A673 (cell line): ENCODE data around the gene PRSS22. TPM values are rescaled to one million over a fixed set of nuclear protein-coding genes. Genes with fewer than 3 reads are reported as not detected.

Experiments
- BruUV-seq: library from RNA; stranded (reverse); fragments of 400-500 nt; replicated peaks from 2 replicates; lab custom pipeline; 2021; lab: Mats Ljungman, UMichigan
- CTCF ChIA-PET: fragments of 300-600 bp; sonication (Branson Sonifier 250); formaldehyde crosslinking; loops from one replicate; lab custom pipeline; 2022; ENCODE audit warnings: antibody characterized with exemption; lab: Charles Lee
- POLR2A ChIA-PET: fragments of 300-600 bp; sonication (Branson Sonifier 250); formaldehyde crosslinking; loops from one replicate; lab custom pipeline; 2022; ENCODE audit warnings: antibody characterized with exemption; ENCODE audit not compliant: low non-redundant PET; lab: Charles Lee
- DNase-seq: peaks from one replicate; pipeline ENCODE4 v3.0.0-alpha.2; 2015; ENCODE audit warnings: low spot score
- H3K27ac ChIP-seq: fragments of 200-600 bp; sonication (generic); 2 replicates; pipeline ENCODE4 v1.5.1; 2016; ENCODE audit warnings: mixed run types, low read depth, mild to moderate bottlenecking, mixed read lengths, antibody characterized with exemption, low read length; ENCODE audit not compliant: poor library complexity, severe bottlenecking
- H3K27me3 ChIP-seq: fragments of 200-600 bp; sonication (generic); replicated peaks from 2 replicates; pipeline ENCODE4 v1.6.1; 2017; ENCODE audit warnings: mixed run types, low read depth, mild to moderate bottlenecking, mixed read lengths, antibody characterized with exemption, low read length; ENCODE audit not compliant: insufficient read depth, poor library complexity
- H3K36me3 ChIP-seq: fragments of 200-600 bp; sonication (generic); 2 replicates; pipeline ENCODE4 v1.6.1; 2016; ENCODE audit warnings: mixed run types, mild to moderate bottlenecking, mixed read lengths, antibody characterized with exemption, low read length; ENCODE audit not compliant: insufficient read depth, poor library complexity, severe bottlenecking
- H3K4me1 ChIP-seq: fragments of 200-600 bp; sonication (generic); 2 replicates; pipeline ENCODE4 v1.6.1; 2017; ENCODE audit warnings: mixed run types, mild to moderate bottlenecking, mixed read lengths, antibody characterized with exemption, low read length; ENCODE audit not compliant: insufficient read depth, poor library complexity, severe bottlenecking
- H3K4me3 ChIP-seq: fragments of 200-600 bp; sonication (generic); 2 replicates; pipeline ENCODE4 v1.5.1; 2016; ENCODE audit warnings: low read depth, mixed run types, mild to moderate bottlenecking, mixed read lengths, low read length; ENCODE audit not compliant: poor library complexity, severe bottlenecking
- H3K9me3 ChIP-seq: fragments of 200-600 bp; sonication (generic); 2 replicates; pipeline ENCODE4 v1.6.1; 2016; ENCODE audit warnings: mixed run types, low read depth, mild to moderate bottlenecking, mixed read lengths, antibody characterized with exemption, low read length; ENCODE audit not compliant: poor library complexity, severe bottlenecking
- CTCF ChIP-seq: fragments of 300-800, 200-600 bp; sonication (generic); conservative IDR thresholded peaks from 2 replicates; pipeline ENCODE4 v1.5.1; 2017; ENCODE audit warnings: low read depth, mild to moderate bottlenecking, antibody characterized with exemption, low read length, moderate library complexity, mixed read lengths
- EZH2 ChIP-seq: fragments of 200-600 bp; sonication (generic); IDR thresholded peaks from 2 replicates; pipeline ENCODE4 v1.6.1; 2017; ENCODE audit warnings: borderline replicate concordance, low read depth, mild to moderate bottlenecking, mixed read lengths, antibody characterized with exemption, low read length; ENCODE audit not compliant: poor library complexity, severe bottlenecking
- intact Hi-C: fragments of 100-400 bp; cut with micrococcal nuclease; formaldehyde crosslinking; loops from one replicate; pipeline ENCODE4 v1.10.0; 2022; ENCODE audit not compliant: unreplicated experiment
- total RNA-seq: library from RNA; stranded (reverse); gene quantifications from 2 replicates; pipeline ENCODE4 v1.2.3, GENCODE V29; 2021

The PRSS22 gene
- total RNA-seq, 1 experiment from 2014 or later = not detected

- H3K27me3 ChIP-seq = no peaks in the 10 kb centered on the region
- ChIA-PET POLR2A (no interaction called here), CTCF (interaction anchor here (0.6 to 1.5 kb wide), 3 partner anchors 19 to 44 kb away, joined by 3 to 7 read pairs (median 4); no protein-coding TSS in a partner anchor)
- TF ChIP-seq EZH2 = no peak
- no peak for TF ChIP-seq CTCF
- no peaks in the 10 kb centered on the region for H3K9me3 ChIP-seq
- H3K36me3 ChIP-seq = no peaks in the 10 kb centered on the region
- H3K4me1 ChIP-seq = peaks cover 6% of the 10 kb centered on the region
- peak overlapping the region; percentile 77 for H3K4me3 ChIP-seq
- peak overlapping the region; percentile 91 for H3K27ac ChIP-seq
- no TSS peak for BruUV-seq
- intact Hi-C loops = loop anchor here (2.0 kb wide), 1 partner anchor 21 kb away; no protein-coding TSS in a partner anchor
- peak; percentile 21 for DNase-seq
Observed at GRCh38 chr16:2883458-2883908, 25.5 kb upstream of the PRSS22 start.

GRCh38 chr16:2882650-2883457, 24.9 kb upstream of the PRSS22 start, which contains the start of gene FLYWCH2:
FLYWCH2 (plus strand) TSS chr16:2883215; CDS start chr16:2896450, 13,235 bp downstream.
- Histone ChIP-seq H3K36me3 (no peaks in the 10 kb centered on the region), H3K27ac (peak within 1 kb of the TSS; percentile 91), H3K27me3 (no peaks in the 10 kb centered on the region), H3K4me3 (peak within 1 kb of the TSS; percentile 77), H3K9me3 (no peaks in the 10 kb centered on the region), H3K4me1 (peaks cover 6% of the 10 kb centered on the region)
- intact Hi-C loops = loop anchor here (2.0 kb wide), 1 partner anchor 22 kb away; no protein-coding TSS in a partner anchor
- peak; percentile 99 for DNase-seq
- ChIA-PET POLR2A (no interaction called here), CTCF (interaction anchor here (0.6 to 1.5 kb wide), 5 partner anchors 14 to 743 kb away, joined by 3 to 7 read pairs (median 3); no protein-coding TSS in a partner anchor)
- BruUV-seq = no TSS peak
- TF ChIP-seq CTCF (no peak), EZH2 (no peak)

GRCh38 chr16:2881783-2882649, 24.0 kb upstream of the PRSS22 start:
- peak; percentile 34 for DNase-seq
- intact Hi-C loops = loop anchor here (2.0 kb wide), 1 partner anchor 23 kb away; no protein-coding TSS in a partner anchor
- peaks cover 6% of the 10 kb centered on the region for H3K4me1 ChIP-seq
- peak overlapping the region; percentile 91 for H3K27ac ChIP-seq
- CTCF ChIA-PET = interaction anchor here (0.7 to 1.5 kb wide), 3 partner anchors 21 to 37 kb away, joined by 4 to 7 read pairs (median 5); no protein-coding TSS in a partner anchor
- H3K9me3 ChIP-seq = no peaks in the 10 kb centered on the region
- H3K36me3 ChIP-seq = no peaks in the 10 kb centered on the region
- H3K4me3 ChIP-seq = peak overlapping the region; percentile 77
- H3K27me3 ChIP-seq = no peaks in the 10 kb centered on the region
- no peak for TF ChIP-seq EZH2
- POLR2A ChIA-PET = no interaction called here
- no TSS peak for BruUV-seq
